ENCODE data around the gene CSHL1. TPM values are rescaled to one million over a fixed set of nuclear protein-coding genes. Genes with fewer than 3 reads are reported as not detected.

Gene CSHL1
- total RNA-seq, 4 donors from 2014 or later = not detected

- H3K4me1 ChIP-seq = peaks cover 15 to 20% of the 10 kb centered on the region in 2 donors
- no peak overlapping the region for H3K27ac ChIP-seq
- WGBS, 2 donors = 85 to 86% methylated on average over 13 to 24 of the region's 24 CpGs
- DNase-seq = peak; percentile 34 to 53
- no peak overlapping the region for H3K4me3 ChIP-seq (replicated peaks in 1 of 3)
- intact Hi-C loops (cut with DNase I) = no loop called here
- H3K27me3 ChIP-seq = no peaks in the 10 kb centered on the region
- no peaks in the 10 kb centered on the region for H3K36me3 ChIP-seq
- H3K9me3 ChIP-seq = no peaks in the 10 kb centered on the region
- TF ChIP-seq CTCF (IDR thresholded peaks at IDR 0.05) (no peak), POLR2A (IDR thresholded peaks at IDR 0.05) (no peak)
Measured at GRCh38 chr17:63944736-63945499, 33.9 kb upstream of the CSHL1 start.

GRCh38 chr17:63943745-63944144, 32.7 kb upstream of the CSHL1 start:
- DNase-seq = no peak
- no peak for TF ChIP-seq CTCF (IDR thresholded peaks at IDR 0.05)
- no peak for TF ChIP-seq POLR2A (IDR thresholded peaks at IDR 0.05)
- no peaks in the 10 kb centered on the region for H3K27me3 ChIP-seq
- no peaks in the 10 kb centered on the region for H3K36me3 ChIP-seq
- H3K4me3 ChIP-seq (replicated peaks in 1 of 3) = no peak overlapping the region
- H3K27ac ChIP-seq = no peak overlapping the region
- H3K4me1 ChIP-seq = peaks cover 15 to 20% of the 10 kb centered on the region in 2 donors
- WGBS, 2 donors = 89 to 91% methylated on average over 9 of the region's 9 CpGs
- intact Hi-C loops (cut with DNase I) = no loop called here
- no peaks in the 10 kb centered on the region for H3K9me3 ChIP-seq

- TF ChIP-seq POLR2A (IDR thresholded peaks at IDR 0.05) = no peak
- no peak for TF ChIP-seq CTCF (IDR thresholded peaks at IDR 0.05)
- intact Hi-C loops (cut with DNase I) = no loop called here
- Histone ChIP-seq H3K36me3 (no peaks in the 10 kb centered on the region), H3K27ac (no peak overlapping the region), H3K9me3 (no peaks in the 10 kb centered on the region), H3K4me1 (peaks cover 15 to 20% of the 10 kb centered on the region in 2 donors), H3K4me3 (replicated peaks in 1 of 3) (no peak overlapping the region), H3K27me3 (no peaks in the 10 kb centered on the region)
- no peak for DNase-seq
- WGBS, 2 donors = 95% methylated on average over 12 to 21 of the region's 21 CpGs
Measured at GRCh38 chr17:63942309-63942985, 31.4 kb upstream of the CSHL1 start.

GRCh38 chr17:63941751-63942150, 30.7 kb upstream of the CSHL1 start:
- H3K36me3 ChIP-seq = no peaks in the 10 kb centered on the region
- DNase-seq = no peak
- H3K4me1 ChIP-seq = peaks cover 13 to 18% of the 10 kb centered on the region in 2 donors
- H3K27me3 ChIP-seq = no peaks in the 10 kb centered on the region
- 93 to 94% methylated on average over 23 of the region's 23 CpGs for WGBS, 2 donors
- TF ChIP-seq POLR2A (IDR thresholded peaks at IDR 0.05) = no peak
- TF ChIP-seq CTCF (IDR thresholded peaks at IDR 0.05) = no peak
- no peaks in the 10 kb centered on the region for H3K9me3 ChIP-seq
- H3K4me3 ChIP-seq (replicated peaks in 1 of 3) = no peak overlapping the region
- H3K27ac ChIP-seq = no peak overlapping the region
- intact Hi-C loops (cut with DNase I) = no loop called here

- H3K27ac ChIP-seq = no peak overlapping the region
- intact Hi-C loops (cut with DNase I) = no loop called here
- TF ChIP-seq CTCF (IDR thresholded peaks at IDR 0.05) (no peak), POLR2A (IDR thresholded peaks at IDR 0.05) (no peak)
- no peaks in the 10 kb centered on the region for H3K9me3 ChIP-seq
- peaks cover 7 to 12% of the 10 kb centered on the region in 2 donors for H3K4me1 ChIP-seq
- DNase-seq = no peak
- no peak overlapping the region for H3K4me3 ChIP-seq (replicated peaks in 1 of 3)
- WGBS, 2 donors = 96 to 97% methylated on average over 12 of the region's 12 CpGs
- H3K36me3 ChIP-seq = no peaks in the 10 kb centered on the region
- H3K27me3 ChIP-seq = no peaks in the 10 kb centered on the region
Measured at GRCh38 chr17:63941162-63941561, 30.1 kb upstream of the CSHL1 start.

Measured in thyroid gland (tissue), 4 donors.